ENCODE measurements around the gene BIN1. TPM values are rescaled to one million over a fixed set of nuclear protein-coding genes. Genes with fewer than 3 reads are reported as not detected.

The BIN1 gene
- total and polyA plus RNA-seq, 8 donors: 32.0 to 98.7 (median 76.7) TPM

DNA sequence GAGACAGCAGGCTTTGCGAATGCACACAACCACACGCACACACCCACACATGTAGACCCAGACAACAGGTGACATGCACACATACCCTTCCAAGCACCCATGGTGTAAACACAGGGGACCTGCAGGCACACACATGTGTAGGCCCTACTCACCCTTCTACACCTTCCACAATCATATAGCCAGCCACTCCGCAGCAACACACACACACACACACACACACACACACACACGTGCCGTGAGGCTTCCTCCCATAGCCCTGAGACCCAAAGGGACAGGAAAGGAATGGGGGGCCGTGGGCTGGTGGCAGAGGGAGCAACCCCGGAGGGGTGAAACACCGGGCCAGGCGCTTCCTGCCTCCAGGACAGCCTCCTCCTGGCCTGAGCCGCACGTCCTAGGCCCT lies 37.4 kb downstream of the BIN1 start:
- ATAC-seq (no peak), DNase-seq (no peak)
- no peak overlapping the region for H3K4me3 ChIP-seq
- H3K27me3 ChIP-seq: no peaks in the 10 kb centered on the region
- TF ChIP-seq, protein P1, sequence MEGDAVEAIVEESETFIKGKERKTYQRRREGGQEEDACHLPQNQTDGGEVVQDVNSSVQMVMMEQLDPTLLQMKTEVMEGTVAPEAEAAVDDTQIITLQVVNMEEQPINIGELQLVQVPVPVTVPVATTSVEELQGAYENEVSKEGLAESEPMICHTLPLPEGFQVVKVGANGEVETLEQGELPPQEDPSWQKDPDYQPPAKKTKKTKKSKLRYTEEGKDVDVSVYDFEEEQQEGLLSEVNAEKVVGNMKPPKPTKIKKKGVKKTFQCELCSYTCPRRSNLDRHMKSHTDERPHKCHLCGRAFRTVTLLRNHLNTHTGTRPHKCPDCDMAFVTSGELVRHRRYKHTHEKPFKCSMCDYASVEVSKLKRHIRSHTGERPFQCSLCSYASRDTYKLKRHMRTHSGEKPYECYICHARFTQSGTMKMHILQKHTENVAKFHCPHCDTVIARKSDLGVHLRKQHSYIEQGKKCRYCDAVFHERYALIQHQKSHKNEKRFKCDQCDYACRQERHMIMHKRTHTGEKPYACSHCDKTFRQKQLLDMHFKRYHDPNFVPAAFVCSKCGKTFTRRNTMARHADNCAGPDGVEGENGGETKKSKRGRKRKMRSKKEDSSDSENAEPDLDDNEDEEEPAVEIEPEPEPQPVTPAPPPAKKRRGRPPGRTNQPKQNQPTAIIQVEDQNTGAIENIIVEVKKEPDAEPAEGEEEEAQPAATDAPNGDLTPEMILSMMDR (IDR thresholded peaks at IDR 0.05): no peak
- H3K9me3 ChIP-seq: no peaks in the 10 kb centered on the region
- H3K27ac ChIP-seq: no peak overlapping the region
- H3K4me1 ChIP-seq: peaks cover 7 to 35% of the 10 kb centered on the region in 2 donors
- intact Hi-C loops (cut with DNase I): no loop called here
- peaks cover 0 to 11% of the 10 kb centered on the region in 2 donors for H3K36me3 ChIP-seq

DNA sequence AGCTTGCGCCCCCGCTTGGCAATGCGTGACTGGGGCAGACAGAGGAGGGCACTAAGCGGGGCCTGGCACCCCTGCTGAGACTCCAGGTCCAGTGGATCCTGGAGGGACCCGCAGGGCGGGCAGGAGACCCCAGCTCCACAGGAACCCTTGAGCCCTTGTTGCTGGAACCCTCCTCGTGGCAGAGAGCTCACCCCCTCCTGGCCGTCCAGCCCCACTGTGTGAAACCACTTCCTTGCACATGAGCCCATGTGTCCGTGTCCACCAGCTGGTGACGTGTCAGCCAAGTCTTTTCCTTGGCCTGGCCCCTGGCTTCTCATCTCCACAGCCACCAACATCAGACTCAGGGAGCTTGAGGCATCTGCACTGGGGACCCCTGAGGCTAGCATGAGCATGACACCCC lies 38.0 kb downstream of the BIN1 start:
- intact Hi-C loops (cut with DNase I): no loop called here
- DNase-seq: no peak

DNA sequence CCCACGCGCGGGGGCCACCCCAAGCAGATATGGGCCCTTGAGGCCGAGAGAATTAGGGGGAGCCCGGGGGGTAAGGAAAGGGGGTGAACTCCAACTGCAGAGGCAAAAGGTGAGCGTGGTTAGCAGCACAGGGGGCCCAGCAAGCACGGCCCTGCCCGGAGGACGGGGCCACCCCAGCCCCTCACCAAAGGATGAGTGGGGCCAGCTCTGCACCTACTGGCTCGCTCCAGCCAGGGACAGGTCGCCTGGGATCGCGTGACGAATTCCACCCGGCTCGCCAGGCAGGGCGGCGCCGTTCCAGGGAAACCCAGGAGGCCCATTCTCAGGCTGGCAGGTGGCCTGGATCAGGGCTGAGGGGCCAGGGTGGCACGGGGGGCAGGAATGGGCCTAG lies 38.6 kb downstream of the BIN1 start:
- intact Hi-C loops (cut with DNase I): no loop called here
- TF ChIP-seq, protein P1 (IDR thresholded peaks at IDR 0.05): peak in 1 of 2 donors; percentile 0
- no peak overlapping the region for H3K27ac ChIP-seq
- no peaks in the 10 kb centered on the region for H3K27me3 ChIP-seq
- ATAC-seq: no peak
- H3K9me3 ChIP-seq: no peaks in the 10 kb centered on the region
- H3K36me3 ChIP-seq: peaks cover 0 to 15% of the 10 kb centered on the region in 2 donors
- no peak overlapping the region for H3K4me3 ChIP-seq
- H3K4me1 ChIP-seq: peaks cover 13 to 47% of the 10 kb centered on the region in 2 donors
- DNase-seq: no peak

More for the DNA sequence above, 38.0 kb downstream of the BIN1 start:
- H3K27ac ChIP-seq: no peak overlapping the region
- TF ChIP-seq, protein P1 (IDR thresholded peaks at IDR 0.05): no peak
- no peaks in the 10 kb centered on the region for H3K27me3 ChIP-seq
- H3K4me3 ChIP-seq: no peak overlapping the region
- H3K4me1 ChIP-seq: peaks cover 13 to 40% of the 10 kb centered on the region in 2 donors
- ATAC-seq: no peak
- H3K9me3 ChIP-seq: no peaks in the 10 kb centered on the region
- H3K36me3 ChIP-seq: peaks cover 0 to 11% of the 10 kb centered on the region in 2 donors

DNA sequence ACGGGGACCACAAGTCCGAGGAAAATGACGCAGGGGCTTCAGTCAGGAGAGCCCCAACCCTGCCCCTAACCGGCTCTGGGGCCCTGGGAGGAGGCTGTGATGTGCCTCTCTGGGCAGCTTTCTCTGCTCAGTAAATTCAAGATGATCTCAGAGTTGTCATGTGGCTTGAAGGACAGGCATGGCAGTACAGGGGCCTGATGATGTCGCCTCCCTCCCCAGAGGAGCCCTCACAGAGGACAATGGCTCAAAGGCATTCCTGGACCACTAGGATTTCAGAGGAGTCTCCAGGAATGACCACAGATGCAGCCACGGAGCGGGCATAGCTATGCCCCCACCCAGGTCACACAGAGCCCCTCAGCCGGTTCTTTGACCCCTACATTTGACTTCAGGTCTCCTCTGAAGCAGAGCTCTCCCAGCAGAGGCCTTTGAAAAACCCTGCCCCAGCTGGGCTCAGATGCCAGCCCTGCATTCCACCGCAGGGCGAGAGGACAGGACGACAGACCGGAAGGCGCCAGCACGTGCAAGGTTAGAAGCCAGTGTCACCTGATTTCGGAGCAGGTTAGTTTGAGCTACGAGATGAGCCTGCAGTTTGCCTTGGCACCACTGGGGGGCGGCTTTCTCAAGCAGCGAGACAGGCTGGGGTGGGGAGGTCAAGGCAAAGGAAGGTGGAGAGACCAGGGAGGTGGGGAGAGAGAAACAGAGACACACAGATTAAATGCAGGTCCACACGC lies 39.2 kb downstream of the BIN1 start:
- ATAC-seq (peak; percentile 52), DNase-seq (peak in 2 of 4 donors; percentile 66 to 76)
- peaks cover 13 to 51% of the 10 kb centered on the region in 2 donors for H3K4me1 ChIP-seq
- H3K36me3 ChIP-seq: peaks cover 0 to 19% of the 10 kb centered on the region in 2 donors
- no peaks in the 10 kb centered on the region for H3K9me3 ChIP-seq
- TF ChIP-seq, protein P1 (IDR thresholded peaks at IDR 0.05): peak; percentile 63 to 70
- H3K4me3 ChIP-seq: no peak overlapping the region
- peak overlapping the region in 1 of 2 donors; percentile 73 for H3K27ac ChIP-seq
- intact Hi-C loops (cut with DNase I): no loop called here
- H3K27me3 ChIP-seq: no peaks in the 10 kb centered on the region

DNA sequence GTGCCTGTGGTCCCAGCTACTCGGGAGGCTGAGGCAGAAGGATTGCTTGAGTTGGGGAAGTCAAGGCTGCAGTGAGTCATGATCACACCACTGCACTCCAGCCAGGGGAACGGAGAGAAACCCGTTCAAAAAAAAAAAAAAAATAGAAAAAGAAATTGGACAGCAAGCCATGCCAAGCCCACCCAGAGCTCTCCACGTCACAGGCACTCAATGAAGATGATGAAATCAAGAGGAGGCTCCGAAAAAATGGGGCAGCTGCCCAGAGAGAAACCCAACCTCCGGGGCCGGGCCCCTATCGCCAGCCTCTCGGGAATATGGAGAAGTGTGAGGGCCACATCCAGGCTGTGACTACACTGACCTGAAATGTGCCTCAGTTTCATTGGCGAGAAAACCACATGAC lies 40.0 kb downstream of the BIN1 start:
- DNase-seq (peak in 3 of 4 donors; percentile 76 to 88 (median 77)), ATAC-seq (peak; percentile 12)
- Histone ChIP-seq H3K4me3 (no peak overlapping the region), H3K4me1 (peaks cover 13 to 59% of the 10 kb centered on the region in 2 donors), H3K36me3 (peaks cover 0 to 19% of the 10 kb centered on the region in 2 donors), H3K9me3 (no peaks in the 10 kb centered on the region), H3K27me3 (no peaks in the 10 kb centered on the region), H3K27ac (peak overlapping the region; percentile 56 to 73)
- intact Hi-C loops (cut with DNase I): no loop called here
- TF ChIP-seq, protein P1 (IDR thresholded peaks at IDR 0.05): no peak
